ENCODE results near the gene CACNG5. TPM values are rescaled to one million over a fixed set of nuclear protein-coding genes. Genes with fewer than 3 reads are reported as not detected.

The CACNG5 gene
- total RNA-seq, 4 donors from 2014 or later, result not detected

DNA sequence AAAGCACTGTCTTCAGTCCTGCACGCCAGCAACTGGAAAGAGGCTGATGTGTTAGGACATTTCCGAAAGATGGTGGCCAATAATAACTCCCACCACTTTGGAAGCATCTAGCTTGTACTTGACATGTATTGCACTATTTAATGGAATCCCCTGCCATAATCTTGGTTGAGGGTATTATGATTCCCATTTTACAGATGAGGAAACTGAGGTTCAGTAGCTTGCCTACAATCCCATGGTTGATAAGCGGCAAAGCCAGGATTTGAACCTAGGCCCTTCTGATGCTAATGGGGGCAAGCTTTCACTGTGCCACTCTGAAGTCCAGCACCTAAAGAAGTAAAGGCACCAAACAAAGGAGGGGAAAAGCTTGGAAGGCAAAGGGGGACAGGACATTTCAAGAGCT lies 8.0 kb downstream of the CACNG5 start:
- Histone ChIP-seq H3K27me3 (peaks cover 50% of the 10 kb centered on the region), H3K4me1 (no peaks in the 10 kb centered on the region), H3K9me3 (peaks cover 0 to 4% (median 0%) of the 10 kb centered on the region in 3 donors), H3K36me3 (no peaks in the 10 kb centered on the region), H3K27ac (no peak overlapping the region), H3K4me3 (no peak overlapping the region)
- no peak for ATAC-seq
- TF ChIP-seq, protein P1, sequence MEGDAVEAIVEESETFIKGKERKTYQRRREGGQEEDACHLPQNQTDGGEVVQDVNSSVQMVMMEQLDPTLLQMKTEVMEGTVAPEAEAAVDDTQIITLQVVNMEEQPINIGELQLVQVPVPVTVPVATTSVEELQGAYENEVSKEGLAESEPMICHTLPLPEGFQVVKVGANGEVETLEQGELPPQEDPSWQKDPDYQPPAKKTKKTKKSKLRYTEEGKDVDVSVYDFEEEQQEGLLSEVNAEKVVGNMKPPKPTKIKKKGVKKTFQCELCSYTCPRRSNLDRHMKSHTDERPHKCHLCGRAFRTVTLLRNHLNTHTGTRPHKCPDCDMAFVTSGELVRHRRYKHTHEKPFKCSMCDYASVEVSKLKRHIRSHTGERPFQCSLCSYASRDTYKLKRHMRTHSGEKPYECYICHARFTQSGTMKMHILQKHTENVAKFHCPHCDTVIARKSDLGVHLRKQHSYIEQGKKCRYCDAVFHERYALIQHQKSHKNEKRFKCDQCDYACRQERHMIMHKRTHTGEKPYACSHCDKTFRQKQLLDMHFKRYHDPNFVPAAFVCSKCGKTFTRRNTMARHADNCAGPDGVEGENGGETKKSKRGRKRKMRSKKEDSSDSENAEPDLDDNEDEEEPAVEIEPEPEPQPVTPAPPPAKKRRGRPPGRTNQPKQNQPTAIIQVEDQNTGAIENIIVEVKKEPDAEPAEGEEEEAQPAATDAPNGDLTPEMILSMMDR (IDR thresholded peaks at IDR 0.05), result no peak
- WGBS, 2 donors (ENCODE audit: low coverage in 1 of 2), result 94 to 100% methylated on average over 1 to 3 of the region's 3 CpGs

GRCh38 chr17:66843627-66844026 lies 8.7 kb downstream of the CACNG5 start:
- WGBS, 2 donors (ENCODE audit: low coverage in 1 of 2), result 20% methylated on average over 1 of the region's 4 CpGs; no CpG with 5 or more reads in 1 of the 2 donors
- peaks cover 49% of the 10 kb centered on the region for H3K27me3 ChIP-seq
- ATAC-seq, result no peak
- no peak overlapping the region for H3K27ac ChIP-seq
- TF ChIP-seq POLR2AphosphoS5 (IDR thresholded peaks at IDR 0.05) (no peak), EP300 (IDR thresholded peaks at IDR 0.05) (no peak), POLR2A (IDR thresholded peaks at IDR 0.05) (no peak)
- TF ChIP-seq, protein P1 (IDR thresholded peaks at IDR 0.05), result no peak
- H3K4me3 ChIP-seq, result no peak overlapping the region
- H3K9me3 ChIP-seq, result peaks cover 0 to 4% (median 0%) of the 10 kb centered on the region in 3 donors
- H3K4me1 ChIP-seq, result no peaks in the 10 kb centered on the region
- H3K36me3 ChIP-seq, result no peaks in the 10 kb centered on the region

GRCh38 chr17:66847704-66848103 lies 12.8 kb downstream of the CACNG5 start:
- no peaks in the 10 kb centered on the region for H3K4me1 ChIP-seq

DNA sequence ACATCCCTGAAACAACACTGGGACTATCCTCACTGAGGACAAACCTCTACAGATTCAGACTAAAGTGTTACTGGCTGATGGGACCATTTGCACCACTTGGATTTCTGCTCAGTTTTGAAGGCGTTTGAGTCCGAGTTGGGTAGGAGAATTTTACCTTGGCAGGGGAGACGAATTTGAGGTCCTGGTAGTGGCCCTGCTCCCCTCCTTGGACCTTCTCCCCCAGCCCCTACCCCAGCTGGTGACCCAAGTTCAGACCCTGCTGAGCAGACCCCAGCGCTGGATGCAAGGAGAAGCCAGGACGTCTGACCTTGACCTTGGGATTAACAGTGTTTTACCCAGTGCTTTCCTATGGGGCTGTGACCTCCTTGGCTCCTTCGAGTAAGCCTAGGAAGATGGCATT lies 13.6 kb downstream of the CACNG5 start:
- no peaks in the 10 kb centered on the region for H3K36me3 ChIP-seq
- WGBS, 2 donors (ENCODE audit: low coverage in 1 of 2), result 63% methylated on average over 4 of the region's 6 CpGs; no CpG with 5 or more reads in 1 of the 2 donors
- H3K4me1 ChIP-seq, result no peaks in the 10 kb centered on the region
- H3K27me3 ChIP-seq, result peaks cover 14% of the 10 kb centered on the region
- ATAC-seq, result no peak
- no peak overlapping the region for H3K4me3 ChIP-seq
- TF ChIP-seq POLR2A (IDR thresholded peaks at IDR 0.05) (no peak), POLR2AphosphoS5 (IDR thresholded peaks at IDR 0.05) (no peak), EP300 (IDR thresholded peaks at IDR 0.05) (no peak)
- TF ChIP-seq, protein P1 (IDR thresholded peaks at IDR 0.05), result no peak
- no peak overlapping the region for H3K27ac ChIP-seq
- H3K9me3 ChIP-seq, result peaks cover 0 to 4% (median 0%) of the 10 kb centered on the region in 3 donors

More at GRCh38 chr17:66847704-66848103, 12.8 kb downstream of the CACNG5 start:
- H3K9me3 ChIP-seq, result peaks cover 0 to 4% (median 0%) of the 10 kb centered on the region in 3 donors
- no peak for ATAC-seq
- 60 to 83% methylated on average over 1 to 2 of the region's 3 CpGs for WGBS, 2 donors (ENCODE audit: low coverage in 1 of 2)
- H3K4me3 ChIP-seq, result no peak overlapping the region
- TF ChIP-seq, protein P1 (IDR thresholded peaks at IDR 0.05), result no peak
- no peak for TF ChIP-seq EP300 (IDR thresholded peaks at IDR 0.05)
- H3K27ac ChIP-seq, result no peak overlapping the region
- H3K27me3 ChIP-seq, result peaks cover 14% of the 10 kb centered on the region
- H3K36me3 ChIP-seq, result no peaks in the 10 kb centered on the region

GRCh38 chr17:66849032-66849655 lies 14.2 kb downstream of the CACNG5 start:
- Histone ChIP-seq H3K4me3 (no peak overlapping the region), H3K27ac (no peak overlapping the region), H3K9me3 (peaks cover 0 to 8% (median 0%) of the 10 kb centered on the region in 3 donors), H3K36me3 (no peaks in the 10 kb centered on the region), H3K4me1 (no peaks in the 10 kb centered on the region), H3K27me3 (peaks cover 9% of the 10 kb centered on the region)
- no peak for ATAC-seq
- WGBS, 2 donors (ENCODE audit: low coverage in 1 of 2), result 60% methylated on average over 7 of the region's 14 CpGs; no CpG with 5 or more reads in 1 of the 2 donors
- TF ChIP-seq, protein P1 (IDR thresholded peaks at IDR 0.05), result no peak
- TF ChIP-seq EP300 (IDR thresholded peaks at IDR 0.05), result no peak

Data from gastroesophageal sphincter (tissue), 4 donors.